Bronchial epithelial cell (primary cell): ENCODE measurements around the gene OSBP. TPM values are rescaled to one million over a fixed set of nuclear protein-coding genes. Genes with fewer than 3 reads are reported as not detected.

Source experiments
- DNase-seq: peaks from one replicate; pipeline ENCODE4 v3.0.0-alpha.2; 2010; ENCODE audit warnings: low read depth
- FAIRE-seq: peaks from 2 replicates; lab custom pipeline; 2011; peaks lifted over from hg19 to GRCh38; lab: Jason Lieb, UNC
- H3K27me3 ChIP-seq: 2 replicates; pipeline ENCODE4 v1.5.1; 2011; ENCODE audit warnings: low read length; ENCODE audit not compliant: control insufficient read depth, insufficient read depth
- H3K36me3 ChIP-seq: 2 replicates; pipeline ENCODE4 v1.5.1; 2011; ENCODE audit warnings: low read length; ENCODE audit not compliant: control insufficient read depth, insufficient read depth
- H3K4me3 ChIP-seq: 2 replicates; pipeline ENCODE4 v1.5.1; 2011; ENCODE audit warnings: mild to moderate bottlenecking, low read depth, low read length, control low read depth
- CTCF ChIP-seq: IDR thresholded peaks from 2 replicates; pipeline ENCODE4 v1.5.1; 2011; ENCODE audit warnings: mild to moderate bottlenecking, moderate library complexity, low read length, control low read depth, inconsistent platforms; ENCODE audit not compliant: insufficient read depth, severe bottlenecking
- total RNA-seq: library from RNA; depleted of rRNA; stranded (reverse); fragments of >200 nt; gene quantifications from 2 replicates; pipeline ENCODE4 v1.2.1, GENCODE V29; 2014

Gene OSBP
- total RNA-seq, 1 donor from 2014 or later, result 32.1 TPM

- Histone ChIP-seq H3K27me3 (no peaks in the 10 kb centered on the region), H3K36me3 (peaks cover 22% of the 10 kb centered on the region), H3K4me3 (no peak overlapping the region)
- TF ChIP-seq CTCF, result no peak
- DNase-seq (no peak), FAIRE-seq (no peak)
These were observed 14.9 kb downstream of the OSBP start for GRCh38 chr11:59600636-59601035.

GRCh38 chr11:59600234-59600633, 15.3 kb downstream of the OSBP start:
- Histone ChIP-seq H3K36me3 (peaks cover 22% of the 10 kb centered on the region), H3K27me3 (no peaks in the 10 kb centered on the region), H3K4me3 (no peak overlapping the region)
- no peak for DNase-seq
- no peak for FAIRE-seq
- no peak for TF ChIP-seq CTCF

GRCh38 chr11:59598961-59599360, 16.6 kb downstream of the OSBP start:
- DNase-seq (no peak), FAIRE-seq (no peak)
- TF ChIP-seq CTCF, result no peak
- H3K27me3 ChIP-seq, result no peaks in the 10 kb centered on the region
- H3K36me3 ChIP-seq, result peaks cover 25% of the 10 kb centered on the region
- no peak overlapping the region for H3K4me3 ChIP-seq

GRCh38 chr11:59584294-59584693, 31.3 kb downstream of the OSBP start:
- FAIRE-seq (no peak), DNase-seq (no peak)
- Histone ChIP-seq H3K36me3 (peaks cover 5% of the 10 kb centered on the region), H3K4me3 (no peak overlapping the region), H3K27me3 (no peaks in the 10 kb centered on the region)
- no peak for TF ChIP-seq CTCF

DNA sequence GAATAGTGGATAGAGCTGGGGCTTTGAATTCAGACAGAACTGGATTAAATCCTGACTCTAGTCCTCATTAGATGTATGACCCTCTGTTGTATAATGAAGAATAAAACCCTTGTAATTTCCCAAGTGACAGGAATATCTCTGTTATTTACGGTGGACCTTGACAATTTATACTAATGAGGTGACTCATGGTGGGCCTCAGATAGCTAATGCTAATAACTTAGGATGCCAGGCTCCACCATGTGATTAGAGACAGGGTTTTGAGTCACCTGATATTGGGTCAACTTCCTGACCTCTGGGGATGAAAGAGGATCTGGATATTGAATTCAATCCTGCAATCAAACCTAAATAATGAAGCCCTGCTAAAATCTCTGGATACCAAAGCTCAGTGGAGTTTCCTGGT, 33.6 kb downstream of the OSBP start:
- Histone ChIP-seq H3K36me3 (peaks cover 10% of the 10 kb centered on the region), H3K4me3 (no peak overlapping the region), H3K27me3 (no peaks in the 10 kb centered on the region)
- no peak for TF ChIP-seq CTCF
- DNase-seq (no peak), FAIRE-seq (peak; percentile 23)

DNA sequence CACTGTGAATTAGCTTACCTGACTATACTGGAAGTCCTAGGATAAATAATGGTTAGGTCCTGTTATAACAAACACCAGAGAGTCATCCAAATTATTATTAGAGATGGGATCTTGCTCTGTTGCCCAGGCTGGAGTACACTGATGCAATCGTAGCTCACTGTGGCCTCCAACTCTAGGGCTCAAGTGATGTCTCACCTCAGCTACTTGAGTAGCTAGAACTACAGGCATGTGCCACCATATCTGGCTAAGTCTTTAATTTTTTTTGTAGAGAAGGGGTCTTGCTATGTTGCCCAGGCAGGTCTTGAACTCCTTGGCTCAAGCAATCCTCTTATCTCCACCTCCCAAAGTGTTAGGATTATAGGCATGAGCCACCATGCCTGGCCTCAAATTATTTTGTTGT, 37.2 kb downstream of the OSBP start:
- TF ChIP-seq CTCF, result no peak
- DNase-seq (no peak), FAIRE-seq (no peak)
- no peak overlapping the region for H3K4me3 ChIP-seq
- H3K27me3 ChIP-seq, result no peaks in the 10 kb centered on the region
- peaks cover 10% of the 10 kb centered on the region for H3K36me3 ChIP-seq
